ENCODE data around the gene RAB7B. TPM values are rescaled to one million over a fixed set of nuclear protein-coding genes. Genes with fewer than 3 reads are reported as not detected.

RAB7B gene
- total RNA-seq, 2 donors from 2014 or later, result 0.57 to 1.2 TPM

- no peaks in the 10 kb centered on the region for H3K27me3 ChIP-seq
- no peak overlapping the region for H3K27ac ChIP-seq
- intact Hi-C loops (cut with DNase I), result no loop called here
These were observed 37.9 kb downstream of the RAB7B start for GRCh38 chr1:205965036-205965884.

GRCh38 chr1:205963352-205964155, 39.6 kb downstream of the RAB7B start:
- TF ChIP-seq CTCF (IDR thresholded peaks at IDR 0.05), result no peak
- intact Hi-C loops (cut with DNase I), result no loop called here
- Histone ChIP-seq H3K27me3 (peaks cover 3% of the 10 kb centered on the region), H3K36me3 (no peaks in the 10 kb centered on the region), H3K9me3 (no peaks in the 10 kb centered on the region), H3K4me3 (no peak overlapping the region), H3K9ac (ENCODE audit: low read depth in 2 of 2, low read length in 2 of 2) (no peak overlapping the region), H3K4me1 (no peaks in the 10 kb centered on the region), H3K27ac (no peak overlapping the region)
- no peak for DNase-seq

More at GRCh38 chr1:205965036-205965884, 37.9 kb downstream of the RAB7B start:
- no peak overlapping the region for H3K9ac ChIP-seq (ENCODE audit: low read depth in 2 of 2, low read length in 2 of 2)
- H3K4me1 ChIP-seq, result no peaks in the 10 kb centered on the region
- no peak for TF ChIP-seq CTCF (IDR thresholded peaks at IDR 0.05)
- no peaks in the 10 kb centered on the region for H3K9me3 ChIP-seq
- no peak overlapping the region for H3K4me3 ChIP-seq
- no peaks in the 10 kb centered on the region for H3K36me3 ChIP-seq
- no peak for DNase-seq

DNA sequence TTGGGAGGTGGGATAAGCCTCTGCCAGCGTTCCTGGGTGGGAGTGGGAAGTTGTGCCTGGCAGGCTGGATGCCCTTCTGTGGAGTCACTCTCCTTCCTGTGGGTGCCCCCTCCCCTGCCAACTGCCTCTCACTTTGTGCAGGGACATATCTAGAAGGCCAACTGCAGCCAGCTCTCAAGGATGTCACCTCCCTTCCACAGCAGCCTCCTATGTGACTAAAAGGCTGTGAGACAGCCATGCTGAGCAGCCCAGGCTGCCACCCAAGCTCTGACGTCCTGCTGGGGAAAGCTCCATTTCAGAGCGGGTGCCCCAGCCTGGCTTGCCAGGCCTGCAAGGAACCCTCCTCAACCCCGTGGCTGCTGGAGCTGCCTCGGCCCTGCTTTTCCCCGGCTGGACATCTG, 40.4 kb downstream of the RAB7B start:
- Histone ChIP-seq H3K9me3 (no peaks in the 10 kb centered on the region), H3K4me3 (no peak overlapping the region), H3K9ac (ENCODE audit: low read depth in 2 of 2, low read length in 2 of 2) (no peak overlapping the region), H3K27me3 (peaks cover 3% of the 10 kb centered on the region), H3K27ac (no peak overlapping the region), H3K36me3 (no peaks in the 10 kb centered on the region), H3K4me1 (no peaks in the 10 kb centered on the region)
- TF ChIP-seq CTCF (IDR thresholded peaks at IDR 0.05), result no peak
- intact Hi-C loops (cut with DNase I), result no loop called here
- DNase-seq, result no peak

- DNase-seq, result no peak
- Histone ChIP-seq H3K27me3 (peaks cover 3% of the 10 kb centered on the region), H3K4me1 (no peaks in the 10 kb centered on the region), H3K4me3 (no peak overlapping the region), H3K27ac (no peak overlapping the region), H3K9ac (ENCODE audit: low read depth in 2 of 2, low read length in 2 of 2) (no peak overlapping the region), H3K9me3 (no peaks in the 10 kb centered on the region), H3K36me3 (no peaks in the 10 kb centered on the region)
- no peak for TF ChIP-seq CTCF (IDR thresholded peaks at IDR 0.05)
- intact Hi-C loops (cut with DNase I), result no loop called here
These were observed 41.0 kb downstream of the RAB7B start for GRCh38 chr1:205961991-205962820.

DNA sequence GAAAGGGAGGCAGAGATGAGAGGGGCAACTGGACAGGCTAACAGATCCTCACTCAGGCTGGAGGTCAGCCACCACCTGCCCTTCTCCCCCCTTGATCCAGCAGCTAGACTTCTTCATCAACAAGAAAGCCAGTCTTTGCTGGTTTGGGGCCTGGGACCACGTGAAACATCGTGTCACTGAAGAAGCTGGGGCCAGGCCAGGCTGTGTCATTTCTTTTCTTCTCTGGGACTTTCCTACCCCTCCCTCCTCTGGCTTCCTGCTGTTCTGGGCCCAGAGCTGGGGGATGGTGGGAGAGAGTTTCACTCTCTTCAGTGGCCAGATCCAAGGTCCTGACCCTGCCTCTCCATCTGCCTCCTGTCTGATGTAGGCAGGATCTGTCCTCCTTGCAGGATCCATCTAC, 41.8 kb downstream of the RAB7B start:
- Histone ChIP-seq H3K9me3 (no peaks in the 10 kb centered on the region), H3K4me1 (no peaks in the 10 kb centered on the region), H3K4me3 (no peak overlapping the region), H3K27ac (no peak overlapping the region), H3K27me3 (peaks cover 3% of the 10 kb centered on the region), H3K9ac (ENCODE audit: low read depth in 2 of 2, low read length in 2 of 2) (no peak overlapping the region), H3K36me3 (no peaks in the 10 kb centered on the region)
- intact Hi-C loops (cut with DNase I), result no loop called here
- no peak for TF ChIP-seq CTCF (IDR thresholded peaks at IDR 0.05)
- DNase-seq, result no peak

Data from colonic mucosa (tissue), 4 donors.